ENCODE data around the gene TK2.
"Not testable (repeated sequence)": the region's sequence is repeated elsewhere in the genome, so short reads cannot be mapped to it uniquely, and the experiment has no call there.

The TK2 gene

DNA sequence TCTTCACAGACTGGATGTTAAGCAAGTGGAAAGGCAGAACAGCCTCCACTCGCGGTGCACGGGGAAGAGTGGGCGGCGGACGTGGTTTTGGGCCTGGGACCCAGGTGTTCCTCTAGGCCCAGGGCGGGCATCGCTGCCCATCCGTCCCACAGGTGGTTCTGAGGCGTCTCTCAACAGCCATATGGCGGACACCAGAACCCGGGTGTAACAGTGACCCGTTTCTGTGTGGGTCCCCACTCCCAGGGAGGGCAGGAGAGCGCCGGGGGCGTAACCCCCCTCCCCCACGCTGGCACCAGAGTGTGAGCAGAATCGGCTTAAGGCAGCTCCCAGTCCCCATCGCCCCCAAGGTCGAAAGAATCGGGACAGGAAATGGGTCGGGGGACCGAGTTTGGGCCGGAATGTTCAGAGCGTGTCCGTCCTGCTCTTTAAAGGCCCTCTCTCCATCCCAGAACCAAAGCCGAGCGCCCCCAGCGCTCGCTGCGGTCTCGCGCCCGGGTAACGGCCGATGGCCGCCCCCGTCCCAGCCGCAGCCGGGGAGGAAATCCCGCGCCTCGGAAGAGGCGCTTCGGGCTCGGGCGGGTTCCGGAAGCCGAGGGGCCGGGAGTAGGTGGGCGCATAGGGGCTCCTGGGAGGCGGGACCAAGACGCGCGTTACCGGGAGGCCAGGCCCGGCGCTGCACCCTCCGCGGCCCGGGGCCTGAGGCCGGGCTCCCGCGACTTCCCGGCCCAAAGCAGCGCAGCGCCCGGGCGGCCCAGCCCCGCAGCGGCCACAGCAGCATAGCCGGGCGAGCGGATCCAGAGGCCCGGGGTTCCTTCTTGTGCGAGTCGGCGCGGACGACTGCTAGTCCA, at the start of gene TK2:
Gene TK2, minus strand, starts transcription at position 839 of the 848 bp plus-strand sequence. Its CDS starts 61 bp downstream, at position 778.
- DNase-seq (ENCODE audit: low spot score) = no peak

DNA sequence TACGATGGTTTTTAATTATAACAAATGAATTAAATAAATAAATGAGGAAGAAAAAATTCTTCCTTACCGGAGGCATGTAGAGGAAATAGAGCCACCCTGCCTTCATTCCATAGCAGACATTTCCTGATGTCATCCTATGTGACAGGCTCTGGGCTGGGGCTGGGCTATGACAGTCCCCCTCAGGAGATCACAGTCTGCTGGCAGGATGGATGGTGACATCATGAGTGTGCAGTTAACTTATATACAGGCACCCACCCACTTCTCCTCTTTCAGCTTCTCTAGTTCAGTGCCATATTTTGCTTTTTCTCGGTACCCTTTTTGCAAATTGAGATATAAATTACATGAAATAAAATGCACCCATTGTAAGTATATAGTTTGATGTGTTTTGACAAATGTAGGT, 48.2 kb upstream of the TK2 start:
- no peak for DNase-seq (ENCODE audit: low spot score)

DNA sequence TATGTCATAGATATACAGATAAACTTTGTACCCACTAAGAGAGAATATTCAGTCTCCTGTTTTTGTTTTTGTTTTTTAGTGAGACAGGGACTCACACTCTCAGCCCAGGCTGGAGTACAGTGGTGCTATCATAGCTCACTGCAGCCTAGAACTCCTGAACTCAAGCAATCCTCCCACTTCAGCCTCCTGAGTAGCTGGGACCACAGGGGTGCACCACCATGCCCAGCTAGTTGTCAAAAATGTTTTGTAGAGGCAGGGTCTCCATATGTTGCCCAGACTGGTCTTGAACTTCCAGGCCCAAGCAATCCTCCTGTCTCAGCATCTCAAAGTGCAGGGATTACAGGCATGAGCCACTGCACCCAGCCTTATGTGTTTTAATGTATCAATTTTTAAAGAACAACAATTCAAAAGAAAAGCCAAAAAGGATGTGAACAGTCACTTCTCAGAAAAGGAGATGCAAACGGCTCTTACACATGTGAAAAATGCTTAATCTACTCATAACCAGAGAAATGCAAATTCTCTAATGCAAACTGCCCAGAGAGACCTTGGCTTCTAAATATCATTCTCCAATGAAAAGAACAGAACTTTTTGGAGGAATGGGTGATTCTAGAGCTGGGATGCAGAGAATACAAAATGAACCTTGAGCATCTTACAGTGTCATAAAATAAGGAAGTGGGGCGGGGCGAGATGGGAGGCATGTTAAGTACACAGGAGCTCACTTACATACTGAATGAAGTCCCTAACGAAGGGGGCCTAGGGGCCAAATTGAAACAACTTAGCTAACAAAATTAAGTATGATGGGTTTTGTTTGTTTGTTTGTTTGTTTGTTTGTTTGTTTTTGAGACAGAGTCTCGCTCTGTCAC, 47.3 kb upstream of the TK2 start:
- no peak for DNase-seq (ENCODE audit: low spot score)

DNA sequence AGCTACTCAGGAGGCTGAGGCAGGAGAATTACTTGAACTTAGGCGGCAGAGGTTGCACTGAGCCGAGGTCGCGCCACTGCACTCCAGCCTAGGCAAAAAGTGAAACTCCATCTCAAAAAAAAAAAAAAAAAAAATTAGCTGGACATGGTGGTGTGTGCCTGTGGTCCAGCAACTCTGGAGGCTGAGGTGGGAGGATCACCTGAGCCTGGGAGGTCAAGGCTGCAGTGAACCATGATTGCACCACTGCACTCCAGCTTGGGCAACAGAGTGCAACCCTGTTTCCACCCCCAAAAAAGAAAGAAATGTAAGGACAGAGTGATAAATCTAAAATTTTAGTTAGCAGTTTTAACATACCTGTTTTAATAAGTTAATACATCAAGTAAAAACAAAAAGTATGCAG, 46.6 kb upstream of the TK2 start:
- not testable (repeated sequence) for DNase-seq (ENCODE audit: low spot score)

DNA sequence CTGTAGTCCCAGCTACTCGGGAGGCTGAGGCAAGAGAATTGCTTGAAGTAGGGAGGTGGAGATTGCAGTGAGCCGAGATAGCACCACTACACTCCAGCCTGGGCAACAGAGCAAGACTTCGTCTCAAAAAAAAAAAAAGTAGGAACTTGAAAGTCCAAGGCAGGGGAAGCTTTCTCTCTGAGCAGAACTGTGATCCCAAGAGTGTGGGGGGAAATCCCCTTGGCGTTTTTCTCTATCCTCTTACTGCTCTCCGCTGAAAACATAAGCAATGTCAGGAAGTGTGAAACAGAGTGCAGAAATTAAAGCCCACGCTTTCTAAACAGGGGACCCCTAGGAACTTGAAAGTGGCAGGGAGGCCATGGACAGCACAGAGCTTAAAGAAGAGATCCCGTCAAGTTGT, 44.8 kb upstream of the TK2 start:
- DNase-seq (ENCODE audit: low spot score) = no peak

DNA sequence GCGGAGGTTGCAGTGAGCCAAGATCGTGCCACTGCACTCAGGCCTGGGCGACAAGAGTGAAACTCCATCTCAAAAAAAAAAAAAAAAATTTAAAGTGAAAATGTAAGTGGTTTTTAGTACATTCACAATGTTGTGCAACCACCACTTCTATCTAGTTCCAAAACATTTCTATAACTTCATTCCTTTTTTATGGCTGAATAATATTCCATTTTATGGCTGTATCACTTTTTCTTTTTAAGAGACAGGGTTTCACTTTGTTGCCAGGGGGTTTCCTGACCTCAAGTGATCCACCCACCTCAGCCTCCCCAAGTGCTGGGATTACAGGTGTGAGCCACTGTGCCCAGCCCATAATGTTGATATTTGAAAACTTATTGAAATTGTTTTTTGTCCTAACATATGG, 42.9 kb upstream of the TK2 start:
- no peak for DNase-seq (ENCODE audit: low spot score)

DNA sequence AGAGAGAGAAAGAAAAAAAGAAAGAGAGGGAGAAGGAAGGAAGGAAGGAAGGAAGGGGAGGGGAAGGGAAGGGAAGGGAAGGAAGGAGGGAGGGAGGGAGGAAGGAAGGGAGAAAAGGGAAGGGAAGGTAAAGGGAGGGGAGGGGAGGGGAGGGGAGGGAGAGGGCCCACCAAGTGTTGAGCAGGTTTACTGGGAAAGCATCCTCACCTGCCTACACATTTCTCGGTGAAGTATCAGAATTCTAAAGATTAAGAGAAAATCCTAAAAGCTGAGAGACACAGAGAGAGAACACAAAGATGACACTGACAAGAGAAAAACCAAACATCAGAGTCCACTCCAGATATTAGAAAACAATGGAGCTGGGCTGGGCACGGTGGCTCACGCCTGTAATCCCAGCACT, 42.3 kb upstream of the TK2 start:
- no peak for DNase-seq (ENCODE audit: low spot score)

DNA sequence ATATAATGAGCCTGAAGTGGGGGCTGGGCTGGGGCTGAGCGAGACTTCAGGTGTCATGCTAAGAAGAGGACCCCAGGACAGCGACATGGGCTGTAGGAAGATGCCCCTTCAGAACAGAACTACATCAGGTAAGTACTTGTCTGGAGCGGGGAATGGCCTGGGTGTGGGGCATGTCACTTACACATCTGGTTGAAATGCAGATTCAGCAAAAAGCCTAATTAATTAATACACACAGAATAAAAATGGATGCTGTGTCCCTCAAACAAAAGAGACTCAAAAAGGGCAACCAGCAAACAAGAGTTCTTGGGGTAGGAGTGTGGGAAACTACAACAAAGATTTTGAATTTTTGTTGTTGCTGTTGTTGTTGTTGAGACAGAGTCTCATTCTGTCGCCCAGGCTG, 41.1 kb upstream of the TK2 start:
- no peak for DNase-seq (ENCODE audit: low spot score)

DNA sequence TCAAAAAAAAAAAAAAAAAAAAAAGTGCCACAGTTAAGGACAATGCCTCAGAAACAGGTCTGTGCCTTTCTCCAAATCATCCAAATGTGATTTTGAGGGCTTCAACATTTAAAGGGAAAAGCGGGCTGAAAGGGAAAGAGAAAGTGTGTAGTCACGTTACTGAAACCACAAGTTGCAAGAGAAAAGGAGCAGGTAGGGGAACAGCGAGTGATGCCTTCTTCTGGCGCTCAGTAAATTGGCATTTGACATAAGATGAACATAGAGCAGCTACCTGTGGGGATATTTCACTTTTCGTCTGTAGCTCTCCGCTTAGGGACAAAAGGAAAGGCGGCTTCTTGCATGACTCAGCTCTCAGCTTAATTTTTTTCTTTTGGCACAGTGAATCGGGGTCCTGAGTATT, 40.4 kb upstream of the TK2 start:
- DNase-seq (ENCODE audit: low spot score) = no peak

DNA sequence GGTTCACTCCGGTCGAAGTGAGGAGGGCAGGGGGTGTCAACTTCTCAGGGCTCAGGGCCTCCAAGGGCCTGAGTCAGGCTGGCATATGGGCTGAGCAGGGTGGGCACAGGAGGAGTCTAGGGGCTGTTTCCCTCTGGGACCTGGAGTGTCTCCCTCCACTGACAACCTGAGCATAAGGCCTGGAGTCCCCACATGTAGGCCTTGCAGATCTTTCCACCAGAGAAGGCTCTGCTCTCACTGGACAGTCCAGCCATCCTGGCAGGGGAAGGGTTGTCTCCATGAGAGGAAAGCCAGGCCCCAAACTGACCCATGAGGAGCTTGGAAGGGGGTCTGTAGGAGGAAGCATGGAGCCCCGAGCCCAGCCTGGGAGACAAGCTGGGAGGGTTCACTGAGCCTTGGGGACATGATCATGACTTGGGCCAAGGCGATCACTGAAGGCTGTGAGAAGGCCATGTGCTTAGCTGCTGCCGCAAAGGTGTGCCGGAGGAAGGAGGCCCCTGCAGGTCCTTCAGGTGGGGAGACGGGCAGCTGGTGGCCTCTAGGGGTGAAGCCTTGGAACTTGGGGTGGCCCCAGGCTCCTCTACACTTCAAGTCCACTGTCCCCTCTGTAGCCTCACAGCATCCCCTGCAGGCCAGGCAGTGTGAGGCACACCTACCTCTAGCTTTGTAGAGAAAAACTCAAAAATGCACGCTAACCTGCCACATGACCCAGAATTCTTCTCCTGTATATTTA, 39.2 kb upstream of the TK2 start:
- no peak for DNase-seq (ENCODE audit: low spot score)

DNA sequence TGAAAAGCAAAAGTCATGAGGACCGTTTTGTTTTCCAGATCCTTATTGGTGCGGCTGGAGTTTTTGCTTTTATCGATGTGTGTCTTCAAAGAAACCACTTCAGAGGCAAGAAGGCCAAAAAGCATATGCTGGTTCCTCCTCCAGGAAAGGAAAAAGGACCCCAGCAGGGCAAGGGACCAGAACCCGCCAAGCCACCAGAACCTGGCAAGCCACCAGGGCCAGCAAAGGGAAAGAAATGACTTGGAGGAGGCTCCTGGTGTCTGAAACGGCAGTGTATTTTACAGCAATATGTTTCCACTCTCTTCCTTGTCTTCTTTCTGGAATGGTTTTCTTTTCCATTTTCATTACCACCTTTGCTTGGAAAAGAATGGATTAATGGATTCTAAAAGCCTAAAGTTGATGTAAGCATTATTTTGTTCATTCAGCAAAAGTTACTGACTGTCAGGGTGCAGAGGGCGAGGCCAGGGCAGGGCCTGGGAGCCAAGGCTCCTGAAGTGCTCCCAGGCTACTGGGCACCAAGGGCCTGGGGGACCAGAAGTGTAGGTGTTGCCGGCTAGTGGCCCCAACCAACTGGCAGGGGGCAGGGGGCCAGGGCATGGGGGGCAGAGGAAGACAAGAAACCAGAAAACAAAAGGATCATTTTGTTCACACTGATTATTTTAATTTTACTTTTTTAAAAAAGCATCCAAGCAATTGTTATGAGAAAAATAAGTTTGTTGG, 38.1 kb upstream of the TK2 start:
- no peak for DNase-seq (ENCODE audit: low spot score)

DNA sequence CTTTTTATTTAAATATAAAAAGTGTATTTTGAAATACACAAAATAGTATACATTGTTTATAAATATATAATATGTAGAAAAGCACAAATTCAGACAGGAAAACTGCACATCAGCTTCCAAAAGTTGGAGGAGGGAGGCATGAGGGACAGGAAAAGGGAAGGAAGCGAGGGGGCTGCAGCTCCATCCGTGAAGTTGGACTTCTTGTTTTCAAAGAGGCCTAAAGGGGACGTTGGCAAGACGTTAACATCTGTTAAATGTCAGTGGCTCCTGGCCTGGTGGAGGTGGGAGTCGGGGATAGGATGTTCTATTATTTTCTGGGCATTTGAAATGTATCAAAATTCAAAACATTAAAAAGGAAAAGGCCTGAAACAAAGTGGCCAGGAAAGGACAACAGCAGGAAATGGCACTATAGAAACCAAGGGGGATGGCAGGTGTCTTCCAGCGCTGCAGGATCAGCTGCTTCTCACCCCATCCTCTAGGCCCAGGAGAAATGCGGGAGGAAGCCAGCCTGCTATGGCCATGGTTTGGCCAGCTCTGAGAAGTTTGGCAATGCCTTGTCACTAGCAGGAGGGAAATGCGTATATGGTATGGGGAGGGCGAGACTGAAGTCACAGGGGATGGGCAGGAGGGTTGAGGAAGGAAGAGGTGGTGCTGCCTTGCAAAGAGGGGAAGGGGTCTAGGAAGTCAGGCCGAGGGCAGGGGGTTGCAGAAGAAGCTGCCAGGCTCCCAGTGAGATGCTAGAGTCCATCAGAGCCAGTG, 35.7 kb upstream of the TK2 start:
- DNase-seq (ENCODE audit: low spot score) = no peak

DNA sequence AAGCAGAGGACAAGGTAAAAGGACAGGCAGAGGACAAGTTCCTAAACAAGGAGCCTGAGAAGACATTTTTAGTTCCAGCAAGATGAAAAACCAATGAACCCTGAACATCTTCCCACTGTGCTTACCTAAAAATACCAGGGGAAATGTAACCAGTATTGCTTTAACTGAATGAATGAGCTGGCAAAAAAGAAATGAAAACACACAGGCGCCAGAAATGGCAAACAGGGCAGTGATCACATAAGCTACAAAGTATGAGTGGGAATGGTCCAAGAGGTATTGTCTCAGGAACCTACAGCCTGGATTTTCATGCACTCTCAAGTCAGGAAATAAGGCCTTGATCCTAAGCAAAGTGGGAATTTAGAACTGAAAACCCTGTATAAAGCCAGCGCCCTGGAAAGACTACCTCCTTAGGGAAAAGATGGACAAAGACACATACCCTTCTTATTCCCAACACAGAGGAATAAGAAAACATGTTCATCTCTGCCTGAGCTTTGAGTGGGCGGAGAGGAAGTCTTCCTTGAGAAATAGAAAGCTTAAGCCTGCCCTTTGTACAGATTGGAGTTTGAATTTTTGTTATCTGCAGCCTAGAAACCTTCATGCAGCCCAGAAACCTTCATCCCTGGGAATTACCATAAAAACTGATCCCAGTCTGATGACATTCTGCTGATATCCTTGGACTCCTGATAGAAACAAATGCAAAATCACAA, 31.5 kb upstream of the TK2 start:
- DNase-seq (ENCODE audit: low spot score) = no peak

DNA sequence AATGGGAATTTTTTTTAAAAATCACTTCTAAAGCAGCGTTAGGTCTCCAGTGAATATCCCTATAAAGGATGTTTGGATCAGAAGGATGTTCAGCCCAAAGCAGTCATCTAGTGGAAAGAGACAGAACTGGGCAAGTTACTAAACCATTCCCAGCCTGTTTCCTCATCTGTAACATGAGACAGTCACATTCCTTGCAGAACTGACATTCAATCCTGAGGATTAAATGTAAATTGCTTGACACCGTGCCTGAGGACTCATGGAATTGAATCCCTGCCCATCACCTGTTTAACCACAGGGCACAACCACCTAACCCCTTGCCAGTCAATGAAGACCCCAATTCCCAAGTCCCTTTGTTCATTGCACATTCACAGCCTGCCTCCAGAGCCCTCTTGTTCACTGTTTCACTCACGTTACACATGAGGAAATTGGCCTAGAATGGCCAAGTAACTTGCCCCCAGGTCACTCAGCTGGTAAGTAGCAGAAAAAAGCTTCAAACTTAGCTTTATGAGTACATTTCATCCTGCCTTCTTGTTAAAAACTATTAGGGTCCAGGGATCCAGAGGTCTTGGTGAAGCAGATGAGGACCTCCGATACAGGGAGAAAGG, 30.8 kb upstream of the TK2 start:
- DNase-seq (ENCODE audit: low spot score) = no peak

DNA sequence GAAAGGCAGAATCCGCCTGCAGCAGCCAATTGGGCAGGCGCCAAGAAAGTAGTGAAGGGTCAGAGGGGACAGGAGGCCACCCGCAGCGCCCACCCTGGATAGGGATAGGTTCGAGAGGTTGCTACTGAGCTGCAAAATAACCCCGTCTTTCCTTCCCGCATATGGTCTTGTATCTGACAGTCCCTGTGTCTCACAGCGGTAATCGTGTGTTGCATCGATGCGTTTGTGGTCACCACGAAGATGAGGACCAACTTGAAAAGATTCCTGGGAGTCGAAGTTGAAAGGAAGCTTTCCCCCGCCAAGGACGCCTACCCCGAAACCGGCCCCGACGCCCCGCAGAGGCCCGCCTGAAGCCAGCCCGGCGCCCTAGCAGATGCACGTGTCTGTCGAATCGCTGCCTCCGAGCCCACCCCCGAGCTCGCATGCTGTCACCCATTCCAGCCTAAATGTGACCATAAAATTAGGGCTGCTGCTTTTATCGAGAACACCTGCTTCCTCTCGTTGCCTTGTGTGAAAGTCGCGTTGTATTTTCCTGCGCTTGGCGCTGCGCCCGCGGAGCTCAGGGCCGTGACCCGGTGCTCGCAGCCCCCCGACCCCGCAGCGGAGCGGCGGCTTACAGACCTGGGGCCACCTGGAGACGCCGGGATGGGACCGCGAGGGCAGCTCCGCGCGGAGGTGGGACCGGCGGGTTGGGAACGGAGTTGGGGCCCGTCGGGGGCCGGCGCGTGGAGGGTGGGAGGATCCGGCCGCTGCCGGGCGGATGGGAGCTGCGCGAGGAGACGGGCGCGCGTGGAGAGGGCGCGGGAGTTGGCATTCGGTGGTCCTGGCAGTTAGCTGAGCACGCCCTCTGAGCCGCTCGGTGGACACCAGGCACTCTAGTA, 29.0 kb upstream of the TK2 start, which contains the start of gene CMTM2:
Gene CMTM2, plus strand, starts transcription at position 813 of the 881 bp plus-strand sequence. CDS start 145 bp downstream, outside the sequence.
- no peak for DNase-seq (ENCODE audit: low spot score)

DNA sequence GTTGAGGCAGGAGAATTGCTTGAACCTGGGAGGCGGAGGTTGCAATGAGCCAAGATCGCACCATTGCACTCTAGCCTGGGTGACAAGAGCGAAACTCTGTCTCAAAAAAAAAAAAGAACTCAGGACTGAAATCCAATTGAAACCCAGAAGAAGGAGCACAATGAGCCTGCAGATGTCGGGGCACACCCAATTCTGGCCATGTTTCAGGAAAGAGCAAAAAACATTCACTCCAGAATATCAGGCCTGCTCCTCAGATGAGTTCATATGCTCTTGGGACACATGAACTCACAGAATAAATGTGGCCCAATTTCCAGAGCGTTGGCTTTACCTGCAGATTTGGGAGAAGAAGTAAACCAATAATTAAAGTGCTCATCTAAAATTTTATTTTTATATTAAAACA, 26.4 kb upstream of the TK2 start:
- no peak for DNase-seq (ENCODE audit: low spot score)

DNA sequence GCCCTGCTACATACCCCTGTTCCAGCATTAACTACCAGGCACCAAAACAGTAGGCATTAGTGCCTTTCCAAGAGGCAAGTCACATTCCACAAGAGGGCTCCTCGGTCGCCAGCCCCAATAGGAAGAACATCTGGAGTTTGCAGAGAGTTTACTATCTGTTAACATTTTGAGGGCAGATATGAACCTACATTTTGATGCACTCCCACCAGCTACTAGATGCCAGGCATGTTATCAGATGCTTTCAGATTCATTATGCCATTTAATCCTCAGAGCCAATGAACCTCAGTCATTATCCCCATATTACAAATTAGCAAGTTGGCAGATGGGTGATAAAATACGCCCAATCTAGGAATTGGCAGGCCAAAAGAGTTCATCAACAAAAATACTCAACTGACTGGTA, 25.1 kb upstream of the TK2 start:
- no peak for DNase-seq (ENCODE audit: low spot score)

DNA sequence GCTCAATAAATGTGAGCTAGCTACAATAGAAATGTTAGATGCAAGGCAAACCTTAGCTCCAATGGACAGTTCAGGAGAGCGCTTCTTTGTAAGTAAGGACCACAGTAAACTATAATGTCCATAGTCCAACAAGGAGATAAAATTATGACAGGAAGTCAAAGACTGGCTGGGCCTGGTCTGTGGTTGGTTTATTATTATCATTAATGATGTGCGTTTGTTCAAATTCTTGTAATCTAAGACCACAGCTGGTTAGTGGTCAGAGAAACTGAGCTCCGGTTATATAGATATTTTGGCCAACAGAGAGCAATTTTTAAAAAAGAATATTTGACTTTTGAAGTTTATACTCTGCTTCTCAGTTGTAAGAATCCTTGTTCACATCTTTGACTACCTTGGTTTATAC, 24.6 kb upstream of the TK2 start:
- no peak for DNase-seq (ENCODE audit: low spot score)

DNA sequence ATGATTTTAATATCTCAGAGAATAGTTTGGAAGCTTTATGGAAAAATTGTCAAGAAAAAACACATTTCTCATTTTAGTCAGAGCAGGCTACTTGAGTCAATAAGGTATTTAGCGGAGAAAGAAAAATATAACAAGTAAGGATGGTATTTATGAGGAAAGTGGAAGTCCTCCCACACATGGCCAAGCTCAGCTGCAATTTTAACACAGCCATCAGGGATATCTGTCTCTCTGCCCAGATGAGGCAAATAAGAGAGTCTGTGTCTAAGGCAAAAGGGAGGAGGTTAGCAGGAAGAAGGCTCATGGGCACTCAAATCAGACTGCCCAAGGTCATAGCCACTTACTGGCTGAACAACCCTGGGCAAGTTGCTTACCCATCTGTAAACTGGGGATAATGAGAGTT, 24.2 kb upstream of the TK2 start:
- DNase-seq (ENCODE audit: low spot score) = no peak
